OCI-LY3 (cell line): ENCODE measurements around the gene ATP8B1.

Experiments used
- CTCF ChIP-seq: fragments of 200-600, 300-600 bp; sonication (generic); IDR thresholded peaks from 2 replicates; pipeline ENCODE4 v1.5.1; 2014; ENCODE audit warnings: antibody characterized with exemption, low read length, low read depth
- EZH2phosphoT487 ChIP-seq: fragments of 200-600 bp; shearing (Covaris generic); IDR thresholded peaks from 2 replicates; pipeline ENCODE4 v1.6.1; 2018; ENCODE audit warnings: antibody characterized with exemption, mixed run types, low read depth

GRCh38 chr18:57618910-57619309 is 184.2 kb downstream of the ATP8B1 start:
- TF ChIP-seq CTCF (no peak), EZH2phosphoT487 (no peak)
